ENCODE measurements around the gene ASCC1. TPM values are rescaled to one million over a fixed set of nuclear protein-coding genes. Genes with fewer than 3 reads are reported as not detected.

Gene ASCC1
- total and polyA plus RNA-seq, 9 donors, result 21.6 to 53.9 (median 31.1) TPM

- DNase-seq, result no peak
- Histone ChIP-seq H3K4me3 (no peak overlapping the region), H3K9me3 (no peaks in the 10 kb centered on the region), H3K4me1 (ENCODE audit: insufficient read depth) (peaks cover 13% of the 10 kb centered on the region), H3K36me3 (no peaks in the 10 kb centered on the region), H3K27me3 (no peaks in the 10 kb centered on the region), H3K27ac (no peak overlapping the region)
- WGBS, 3 donors, result 93 to 95% (median 94%) methylated on average over 8 of the region's 8 CpGs
- TF ChIP-seq POLR2A (IDR thresholded peaks at IDR 0.05), result no peak
- TF ChIP-seq EP300 (IDR thresholded peaks at IDR 0.05), result no peak
- TF ChIP-seq, protein P1, sequence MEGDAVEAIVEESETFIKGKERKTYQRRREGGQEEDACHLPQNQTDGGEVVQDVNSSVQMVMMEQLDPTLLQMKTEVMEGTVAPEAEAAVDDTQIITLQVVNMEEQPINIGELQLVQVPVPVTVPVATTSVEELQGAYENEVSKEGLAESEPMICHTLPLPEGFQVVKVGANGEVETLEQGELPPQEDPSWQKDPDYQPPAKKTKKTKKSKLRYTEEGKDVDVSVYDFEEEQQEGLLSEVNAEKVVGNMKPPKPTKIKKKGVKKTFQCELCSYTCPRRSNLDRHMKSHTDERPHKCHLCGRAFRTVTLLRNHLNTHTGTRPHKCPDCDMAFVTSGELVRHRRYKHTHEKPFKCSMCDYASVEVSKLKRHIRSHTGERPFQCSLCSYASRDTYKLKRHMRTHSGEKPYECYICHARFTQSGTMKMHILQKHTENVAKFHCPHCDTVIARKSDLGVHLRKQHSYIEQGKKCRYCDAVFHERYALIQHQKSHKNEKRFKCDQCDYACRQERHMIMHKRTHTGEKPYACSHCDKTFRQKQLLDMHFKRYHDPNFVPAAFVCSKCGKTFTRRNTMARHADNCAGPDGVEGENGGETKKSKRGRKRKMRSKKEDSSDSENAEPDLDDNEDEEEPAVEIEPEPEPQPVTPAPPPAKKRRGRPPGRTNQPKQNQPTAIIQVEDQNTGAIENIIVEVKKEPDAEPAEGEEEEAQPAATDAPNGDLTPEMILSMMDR (IDR thresholded peaks at IDR 0.05), result no peak
- intact Hi-C loops (cut with DNase I), result no loop called here
Measured at GRCh38 chr10:72092171-72092924, 123.7 kb downstream of the ASCC1 start.

- Histone ChIP-seq H3K4me3 (no peak overlapping the region), H3K27me3 (no peaks in the 10 kb centered on the region), H3K36me3 (no peaks in the 10 kb centered on the region), H3K4me1 (ENCODE audit: insufficient read depth) (peaks cover 12% of the 10 kb centered on the region), H3K9me3 (no peaks in the 10 kb centered on the region), H3K27ac (no peak overlapping the region)
- 89 to 99% (median 96%) methylated on average over 3 of the region's 3 CpGs for WGBS, 3 donors
- TF ChIP-seq EP300 (IDR thresholded peaks at IDR 0.05), result no peak
- TF ChIP-seq, protein P1 (IDR thresholded peaks at IDR 0.05), result no peak
- no peak for TF ChIP-seq POLR2A (IDR thresholded peaks at IDR 0.05)
- intact Hi-C loops (cut with DNase I), result no loop called here
- DNase-seq, result no peak
Measured at GRCh38 chr10:72090326-72090725, 125.8 kb downstream of the ASCC1 start.

GRCh38 chr10:72089618-72090017 is 126.5 kb downstream of the ASCC1 start:
- Histone ChIP-seq H3K36me3 (no peaks in the 10 kb centered on the region), H3K27me3 (no peaks in the 10 kb centered on the region), H3K4me3 (no peak overlapping the region), H3K9me3 (no peaks in the 10 kb centered on the region), H3K27ac (no peak overlapping the region), H3K4me1 (ENCODE audit: insufficient read depth) (peaks cover 12% of the 10 kb centered on the region)
- no peak for TF ChIP-seq EP300 (IDR thresholded peaks at IDR 0.05)
- no peak for TF ChIP-seq POLR2A (IDR thresholded peaks at IDR 0.05)
- TF ChIP-seq, protein P1 (IDR thresholded peaks at IDR 0.05), result no peak
- 68 to 74% (median 73%) methylated on average over 6 of the region's 6 CpGs for WGBS, 3 donors
- intact Hi-C loops (cut with DNase I), result no loop called here
- no peak for DNase-seq

GRCh38 chr10:72088889-72089575 is 127.0 kb downstream of the ASCC1 start:
- intact Hi-C loops (cut with DNase I), result no loop called here
- DNase-seq, result no peak
- no peaks in the 10 kb centered on the region for H3K9me3 ChIP-seq
- 77 to 84% (median 83%) methylated on average over 14 of the region's 14 CpGs for whole genome bisulfite sequencing, 3 donors
- no peak overlapping the region for H3K27ac ChIP-seq
- no peak for TF ChIP-seq EP300 (IDR thresholded peaks at IDR 0.05)
- TF ChIP-seq, protein P1 (IDR thresholded peaks at IDR 0.05), result no peak
- TF ChIP-seq POLR2A (IDR thresholded peaks at IDR 0.05), result no peak
- H3K36me3 ChIP-seq, result no peaks in the 10 kb centered on the region
- H3K4me1 ChIP-seq (ENCODE audit: insufficient read depth), result peaks cover 12% of the 10 kb centered on the region
- no peak overlapping the region for H3K4me3 ChIP-seq
- H3K27me3 ChIP-seq, result no peaks in the 10 kb centered on the region
